Neural cell (in vitro differentiated cells): ENCODE results near the gene SLC25A19. TPM values are rescaled to one million over a fixed set of nuclear protein-coding genes. Genes with fewer than 3 reads are reported as not detected.

Experiments
- H2AFZ ChIP-seq: fragments of 200-600, 300-800 bp; sonication (generic), shearing (Covaris generic); 2 replicates; pipeline ENCODE4 v1.6.0; 2014; ENCODE audit warnings: low read depth, mild to moderate bottlenecking, antibody characterized with exemption, low read length, moderate library complexity
- H3F3A ChIP-seq: fragments of 200-600 bp; shearing (Covaris generic); 2 replicates; pipeline ENCODE4 v1.6.1; 2016; ENCODE audit warnings: mild to moderate bottlenecking, moderate library complexity, mixed read lengths, antibody characterized with exemption, low read length; ENCODE audit not compliant: insufficient read depth, poor library complexity, severe bottlenecking
- H3K27ac ChIP-seq: fragments of 200-600, 300-800 bp; sonication (generic), shearing (Covaris generic); 2 replicates; pipeline ENCODE4 v1.5.1; 2014; ENCODE audit warnings: mild to moderate bottlenecking, low read length, moderate library complexity
- H3K27me3 ChIP-seq: fragments of 300-800, 200-600 bp; sonication (generic), shearing (Covaris generic); 2 replicates; pipeline ENCODE4 v1.6.0; 2014; ENCODE audit warnings: mild to moderate bottlenecking, low read depth, low read length, moderate library complexity; ENCODE audit not compliant: insufficient read depth
- H3K36me3 ChIP-seq: fragments of 300-800, 200-600 bp; sonication (generic), shearing (Covaris generic); 2 replicates; pipeline ENCODE4 v1.5.1; 2014; ENCODE audit warnings: mild to moderate bottlenecking, antibody characterized with exemption, low read length, moderate library complexity; ENCODE audit not compliant: insufficient read depth
- H3K4me2 ChIP-seq: fragments of 300-800, 200-600 bp; sonication (generic), shearing (Covaris generic); 2 replicates; pipeline ENCODE4 v1.6.0; 2014; ENCODE audit warnings: mild to moderate bottlenecking, low read length
- H3K4me3 ChIP-seq: fragments of 300-800, 200-600 bp; sonication (generic), shearing (Covaris generic); 2 replicates; pipeline ENCODE4 v1.5.1; 2014; ENCODE audit warnings: mild to moderate bottlenecking, low read length, moderate library complexity
- H3K79me2 ChIP-seq: fragments of 200-600 bp; shearing (Covaris generic); replicated peaks from 2 replicates; pipeline ENCODE4 v1.6.0; 2014; ENCODE audit warnings: mild to moderate bottlenecking, low read length, moderate library complexity; ENCODE audit not compliant: insufficient read depth
- H3K9ac ChIP-seq: fragments of 300-800, 200-600 bp; sonication (generic), shearing (Covaris generic); 2 replicates; pipeline ENCODE4 v1.6.1; 2016; ENCODE audit warnings: mild to moderate bottlenecking, low read length, mixed read lengths
- H3K9me2 ChIP-seq: fragments of 200-600 bp; shearing (Covaris generic); 2 replicates; pipeline ENCODE4 v1.6.1; 2016; ENCODE audit warnings: mild to moderate bottlenecking, low read length, mixed read lengths; ENCODE audit not compliant: insufficient read depth
- H3K9me3 ChIP-seq: fragments of 200-600, 300-800 bp; sonication (generic), shearing (Covaris generic); 2 replicates; pipeline ENCODE4 v1.6.1; 2016; ENCODE audit warnings: mild to moderate bottlenecking, mixed run types, low read length, moderate library complexity, mixed read lengths
- H4K20me1 ChIP-seq: fragments of 200-600 bp; shearing (Covaris generic); 2 replicates; pipeline ENCODE4 v1.6.1; 2016; ENCODE audit warnings: mild to moderate bottlenecking, mixed run types; ENCODE audit not compliant: insufficient read depth
- CTCF ChIP-seq: fragments of 450-650 bp; IDR thresholded peaks from 2 replicates; pipeline ENCODE4 v1.5.1; 2014; ENCODE audit warnings: antibody characterized with exemption, mild to moderate bottlenecking, moderate library complexity; ENCODE audit not compliant: poor library complexity, severe bottlenecking
- EP300 ChIP-seq: fragments of 450-650 bp; conservative IDR thresholded peaks from 2 replicates; pipeline ENCODE4 v1.6.1; 2014; ENCODE audit warnings: antibody characterized with exemption, mild to moderate bottlenecking, moderate library complexity; ENCODE audit not compliant: poor library complexity, severe bottlenecking
- EZH2 ChIP-seq: fragments of 200-600, 300-800 bp; shearing (Covaris generic), sonication (generic); IDR thresholded peaks from 2 replicates; pipeline ENCODE4 v1.6.1; 2014; ENCODE audit warnings: antibody characterized with exemption, low read length, borderline replicate concordance, mild to moderate bottlenecking; ENCODE audit not compliant: insufficient read depth, poor library complexity, severe bottlenecking
- MXI1 ChIP-seq: fragments of 450-650 bp; conservative IDR thresholded peaks from 2 replicates; pipeline ENCODE4 v1.6.1; 2014; ENCODE audit warnings: antibody characterized with exemption, mild to moderate bottlenecking; ENCODE audit not compliant: poor library complexity, severe bottlenecking
- POLR2AphosphoS5 ChIP-seq: IDR thresholded peaks from 2 replicates; pipeline ENCODE4 v1.6.1; 2012
- RAD21 ChIP-seq: fragments of 450-650 bp; conservative IDR thresholded peaks from 2 replicates; pipeline ENCODE4 v1.6.1; 2014; ENCODE audit warnings: antibody characterized with exemption, mild to moderate bottlenecking, moderate library complexity
- REST ChIP-seq: IDR thresholded peaks from 2 replicates; pipeline ENCODE4 v1.6.1; 2012; ENCODE audit warnings: borderline replicate concordance
- SMC3 ChIP-seq: fragments of 450-650 bp; conservative IDR thresholded peaks from 2 replicates; pipeline ENCODE4 v1.6.1; 2014; ENCODE audit warnings: antibody characterized with exemption, mild to moderate bottlenecking, moderate library complexity; ENCODE audit not compliant: poor library complexity
- TAF1 ChIP-seq: IDR thresholded peaks from 2 replicates; pipeline ENCODE4 v1.6.1; 2012; ENCODE audit warnings: low read depth
- polyA plus RNA-seq: library from polyadenylated mRNA; depleted of rRNA; stranded (reverse); fragments of >200 nt; gene quantifications from 2 replicates; pipeline ENCODE4 v1.2.3, GENCODE V29; 2014

SLC25A19 gene
- polyA plus RNA-seq, 1 donor from 2014 or later: 13.8 TPM

DNA sequence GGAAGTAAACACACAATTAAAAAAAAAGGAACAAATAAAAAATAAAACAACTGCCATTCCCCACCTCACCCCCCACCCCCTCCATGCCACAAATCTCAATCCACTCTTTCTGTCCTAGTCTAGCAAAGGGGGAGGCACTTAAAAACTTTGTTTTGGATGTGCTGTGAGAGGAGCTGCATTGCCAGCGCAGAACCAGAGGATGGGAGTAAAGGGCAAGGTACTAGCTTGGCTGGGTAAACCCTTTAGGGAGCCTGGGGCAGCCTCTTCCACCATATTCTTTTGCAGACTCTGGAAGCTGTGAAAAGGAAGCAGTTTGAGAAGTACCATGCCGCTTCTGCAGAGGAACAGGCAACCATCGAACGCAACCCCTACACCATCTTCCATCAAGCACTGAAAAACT, 26.2 kb downstream of the SLC25A19 start:
- Histone ChIP-seq H3K9me2 (no peaks in the 10 kb centered on the region), H3K27me3 (no peaks in the 10 kb centered on the region), H3K36me3 (no peaks in the 10 kb centered on the region), H3F3A (no peaks in the 10 kb centered on the region), H3K9ac (peak overlapping the region; percentile 94), H4K20me1 (no peaks in the 10 kb centered on the region), H3K79me2 (peaks cover 31% of the 10 kb centered on the region), H2AFZ (no peak overlapping the region), H3K9me3 (no peaks in the 10 kb centered on the region), H3K4me3 (peak overlapping the region; percentile 100), H3K27ac (no peak overlapping the region), H3K4me2 (peak overlapping the region; percentile 79)
- TF ChIP-seq EP300: no peak
- TF ChIP-seq EZH2: no peak
- TF ChIP-seq SMC3: no peak
- TF ChIP-seq TAF1: no peak

DNA sequence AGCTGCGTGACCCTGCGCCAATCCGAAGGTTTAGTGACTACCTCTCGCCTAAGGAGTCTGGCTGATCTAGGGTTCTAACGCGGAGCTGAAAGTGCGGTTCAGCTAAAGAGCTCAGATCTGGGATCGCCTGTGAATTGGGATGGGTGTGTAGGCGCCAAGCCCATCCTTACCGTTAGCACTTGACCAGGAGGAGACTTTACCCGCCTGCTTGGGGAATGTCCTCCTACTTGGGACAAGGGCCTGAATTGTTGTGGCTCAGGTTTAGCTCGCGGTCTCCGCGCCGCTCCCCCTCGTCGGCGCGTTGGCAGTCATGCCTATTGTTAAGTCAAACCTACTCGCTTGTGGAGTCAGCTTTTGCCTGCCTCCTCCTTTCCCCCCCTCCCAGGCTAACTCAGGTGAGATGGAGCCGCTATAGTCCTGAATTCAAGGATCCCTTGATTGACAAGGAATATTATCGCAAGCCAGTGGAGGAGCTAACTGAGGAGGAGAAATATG, 27.1 kb downstream of the SLC25A19 start:
- peak overlapping the region; percentile 79 for H3K4me2 ChIP-seq
- H3K9me3 ChIP-seq: no peaks in the 10 kb centered on the region
- no peaks in the 10 kb centered on the region for H3K27me3 ChIP-seq
- H4K20me1 ChIP-seq: no peaks in the 10 kb centered on the region
- H2AFZ ChIP-seq: peak overlapping the region; percentile 93
- peak overlapping the region; percentile 97 for H3K27ac ChIP-seq
- H3K9me2 ChIP-seq: no peaks in the 10 kb centered on the region
- H3K4me3 ChIP-seq: peak overlapping the region; percentile 100
- H3F3A ChIP-seq: no peaks in the 10 kb centered on the region
- H3K9ac ChIP-seq: peak overlapping the region; percentile 94
- peaks cover 31% of the 10 kb centered on the region for H3K79me2 ChIP-seq
- no peaks in the 10 kb centered on the region for H3K36me3 ChIP-seq
- no peak for TF ChIP-seq EZH2
- TF ChIP-seq RAD21: no peak
- TF ChIP-seq EP300: no peak
- peak; percentile 8 for TF ChIP-seq MXI1
- no peak for TF ChIP-seq POLR2AphosphoS5
- TF ChIP-seq TAF1: peak; percentile 6
- no peak for TF ChIP-seq SMC3
- no peak for TF ChIP-seq REST
- TF ChIP-seq CTCF: no peak
